Activated effector memory CD4-positive, alpha-beta T cell treated with Interleukin-2 at 50 U/mL for 16 hours (primary cell): ENCODE measurements around the gene CELF4.

Experiments used
- DNase-seq: peaks from one replicate; pipeline ENCODE4 v3.0.0-alpha.2; 2020

Gene CELF4

DNA sequence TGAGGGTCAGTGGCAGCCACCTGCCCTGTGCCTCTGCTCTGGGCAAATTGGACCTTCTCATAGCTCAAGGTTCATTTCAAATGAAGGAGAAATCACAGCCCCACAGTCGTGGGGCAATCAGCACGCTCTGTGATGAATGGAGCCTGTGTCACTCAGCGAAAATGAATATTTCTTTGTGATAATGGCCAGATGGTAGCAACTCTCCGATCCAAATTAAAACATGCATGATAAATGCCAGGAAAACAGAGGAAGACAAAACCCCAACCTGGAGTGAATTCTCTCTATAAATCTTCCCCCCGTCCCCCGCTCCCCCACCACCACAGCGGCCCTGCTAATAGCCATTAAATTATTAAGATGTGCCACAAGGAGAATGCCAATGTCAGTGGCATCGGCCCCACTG is 258.4 kb downstream of the CELF4 start:
- no peak for DNase-seq

DNA sequence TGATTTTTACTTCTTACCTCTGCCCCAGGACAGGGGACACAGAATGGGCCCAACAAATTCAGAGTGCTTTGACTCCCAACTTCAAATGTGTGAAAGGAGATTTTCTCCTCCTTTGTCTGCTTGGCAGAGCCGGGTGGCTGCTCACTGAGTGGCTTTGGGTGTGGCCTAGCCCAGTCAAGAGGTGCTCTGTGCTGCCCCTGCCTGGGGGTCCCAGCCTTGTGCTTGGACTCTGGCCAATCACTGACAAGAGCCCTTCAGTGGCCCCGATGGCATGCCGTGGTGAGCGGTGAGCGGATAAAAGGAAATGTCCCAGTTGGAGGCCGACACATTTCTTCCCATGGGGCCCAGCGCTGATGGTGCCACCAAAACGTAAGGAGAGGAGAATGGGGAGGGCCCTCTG is 259.2 kb downstream of the CELF4 start:
- no peak for DNase-seq

DNA sequence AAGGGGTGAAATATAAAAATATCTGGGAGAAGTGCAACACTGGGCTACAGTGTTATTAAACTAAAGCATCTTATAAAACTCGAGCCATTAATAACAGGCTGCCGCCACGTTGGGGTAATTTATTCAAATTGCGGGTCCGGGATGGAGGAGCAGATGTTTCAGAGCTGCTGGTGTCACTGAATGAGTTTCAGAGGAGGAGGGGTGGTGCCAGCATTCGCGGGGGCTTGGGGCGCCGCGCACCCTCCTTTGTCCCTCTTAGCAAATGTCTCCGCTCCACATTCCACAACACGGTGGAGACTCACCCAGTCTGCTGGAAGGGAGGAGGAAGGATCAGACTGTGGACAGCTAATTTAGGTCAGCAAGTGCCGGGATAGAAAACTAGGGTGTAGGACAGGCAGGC is 260.5 kb downstream of the CELF4 start:
- no peak for DNase-seq

- DNase-seq, result no peak
Observed at GRCh38 chr18:37304012-37304680, 261.5 kb downstream of the CELF4 start.

- DNase-seq, result no peak
Observed at GRCh38 chr18:37303009-37303408, 262.6 kb downstream of the CELF4 start.

DNA sequence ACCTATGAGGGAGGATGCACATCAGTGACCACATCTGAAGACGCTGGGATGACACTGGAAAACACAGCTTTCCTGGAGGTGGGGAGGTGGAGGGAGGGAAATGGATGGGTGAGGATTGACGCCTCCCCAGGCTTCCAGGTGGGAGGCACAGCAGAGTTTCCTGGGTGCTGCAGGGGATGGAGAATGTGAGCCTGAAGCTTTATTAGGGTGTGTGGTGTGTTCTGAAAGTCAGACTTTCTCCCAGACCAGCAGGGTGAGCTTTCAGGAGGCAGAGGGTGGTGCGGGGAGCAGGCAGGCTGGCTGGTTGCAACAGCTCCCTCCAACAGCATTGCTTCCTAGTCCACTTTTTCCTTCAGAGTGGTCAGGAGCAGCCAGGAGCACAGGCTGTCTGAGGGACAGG is 263.1 kb downstream of the CELF4 start:
- DNase-seq, result no peak

GRCh38 chr18:37299471-37300304 is 265.9 kb downstream of the CELF4 start:
- no peak for DNase-seq

DNA sequence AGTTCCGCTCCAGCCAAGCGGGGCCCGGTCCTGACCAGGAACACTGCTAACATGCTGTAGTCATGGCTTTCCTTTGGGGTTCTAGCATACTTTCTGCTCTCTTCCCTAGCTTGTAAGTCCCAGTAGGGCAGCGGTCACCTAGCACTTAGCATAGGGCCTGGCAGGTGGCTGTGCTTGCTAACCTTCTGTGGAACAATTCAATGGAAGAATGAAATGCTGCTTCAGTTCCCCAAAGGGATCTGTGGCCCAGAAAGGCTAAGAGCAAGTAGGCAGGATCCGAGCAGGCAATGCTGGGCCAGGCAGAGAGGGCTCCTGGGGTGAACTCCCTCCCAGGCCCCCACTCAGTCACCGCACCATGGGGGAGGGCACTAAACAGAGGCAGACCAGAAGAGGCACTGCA is 266.8 kb downstream of the CELF4 start:
- DNase-seq, result no peak

GRCh38 chr18:37297106-37297505 is 268.5 kb downstream of the CELF4 start:
- DNase-seq, result no peak

DNA sequence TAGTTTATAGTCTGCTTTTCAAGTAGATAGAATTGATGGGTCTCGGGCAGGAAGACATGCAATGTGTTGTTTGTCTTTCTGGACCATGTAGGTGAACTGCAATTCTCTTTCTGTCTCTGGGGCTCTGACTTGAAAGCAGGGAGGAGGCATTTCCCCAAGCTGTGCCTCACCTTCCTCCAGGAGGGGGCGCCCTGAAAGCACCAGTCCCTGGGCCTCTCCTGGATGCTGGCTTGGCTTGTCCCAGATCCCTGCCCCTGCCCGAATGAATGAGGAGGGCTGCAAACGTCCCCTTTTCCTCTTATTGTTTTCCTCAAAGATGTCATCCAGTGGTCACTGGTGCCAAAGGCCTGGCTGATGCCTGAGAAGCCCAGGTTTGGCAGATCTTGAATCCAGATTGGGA is 270.6 kb downstream of the CELF4 start:
- no peak for DNase-seq

DNA sequence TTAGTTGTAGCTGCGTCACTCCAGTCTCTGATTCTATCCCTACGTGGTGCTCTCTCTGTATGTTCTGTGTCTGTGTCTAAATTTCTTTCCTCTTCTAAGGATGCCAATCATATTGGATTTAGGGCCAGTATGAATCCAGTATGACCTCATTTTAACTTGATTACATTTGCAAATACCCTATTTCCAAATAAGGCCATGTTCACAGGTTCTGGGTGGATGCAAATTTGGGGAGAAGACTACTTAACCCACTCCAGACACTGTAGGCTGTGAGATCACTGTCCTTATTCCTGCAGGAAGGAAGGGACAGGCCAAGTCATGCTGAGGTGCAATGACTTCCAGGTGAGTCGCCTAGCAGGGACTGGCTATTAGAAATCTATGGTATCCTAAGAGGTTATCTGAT is 272.2 kb downstream of the CELF4 start:
- DNase-seq, result no peak

GRCh38 chr18:37289423-37289822 is 276.2 kb downstream of the CELF4 start:
- DNase-seq, result no peak

- no peak for DNase-seq
Observed at GRCh38 chr18:37287601-37288000, 278.0 kb downstream of the CELF4 start.

DNA sequence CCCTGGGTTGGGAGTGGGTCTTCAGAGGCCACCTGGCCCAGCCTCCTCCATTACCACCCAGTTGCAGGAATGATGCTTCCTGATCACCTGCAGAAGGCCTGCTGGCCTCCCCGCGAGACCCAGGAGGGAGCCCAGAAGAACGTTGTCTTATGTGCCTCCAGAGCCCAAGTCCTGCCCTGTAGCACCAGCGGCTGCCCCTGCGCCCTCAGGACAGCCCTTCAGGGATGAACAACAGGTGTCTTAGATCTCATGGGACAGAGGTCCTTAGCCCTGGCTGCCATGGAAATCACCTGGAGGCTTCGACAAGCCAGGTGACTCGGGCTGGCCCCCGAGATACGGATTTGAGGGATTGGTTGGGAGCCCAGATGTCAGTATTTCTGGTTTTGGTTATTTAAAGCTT is 278.8 kb downstream of the CELF4 start:
- no peak for DNase-seq

- DNase-seq, result no peak
Observed at GRCh38 chr18:37285825-37286224, 279.8 kb downstream of the CELF4 start.

DNA sequence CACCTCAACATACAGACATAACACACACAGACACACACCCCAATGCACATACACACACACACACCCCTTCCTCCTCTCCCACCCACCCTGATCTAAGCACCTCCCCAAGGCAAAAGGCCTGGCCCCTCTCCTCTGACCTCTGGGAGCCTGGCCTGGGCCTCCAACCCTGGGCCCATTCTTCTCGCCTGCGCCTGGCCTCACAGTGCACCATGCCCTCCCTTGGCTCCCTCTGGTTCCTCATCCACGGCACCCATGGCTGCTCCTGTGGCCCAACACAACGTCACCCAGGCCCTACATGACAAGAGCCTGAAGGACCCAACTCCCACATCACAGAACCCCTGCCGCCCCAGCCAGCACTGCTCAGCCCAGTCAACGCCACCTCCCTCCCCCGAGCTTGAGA is 281.3 kb downstream of the CELF4 start:
- DNase-seq, result no peak

GRCh38 chr18:37282386-37283037 is 283.1 kb downstream of the CELF4 start:
- DNase-seq, result no peak

- no peak for DNase-seq
Observed at GRCh38 chr18:37280701-37281393, 284.8 kb downstream of the CELF4 start.

GRCh38 chr18:37277804-37278203 is 287.8 kb downstream of the CELF4 start:
- no peak for DNase-seq

GRCh38 chr18:37276111-37276890 is 289.3 kb downstream of the CELF4 start:
- DNase-seq, result no peak

GRCh38 chr18:37275237-37275741 is 290.3 kb downstream of the CELF4 start:
- no peak for DNase-seq
